Mucosa of descending colon (tissue), 3 donors: Measurements from ENCODE around the gene ABR. TPM values are rescaled to one million over a fixed set of nuclear protein-coding genes. Genes with fewer than 3 reads are reported as not detected.
"Not testable (repeated sequence)": the region's sequence is repeated elsewhere in the genome, so short reads cannot be mapped to it uniquely, and the experiment has no call there.

Experiments
- ATAC-seq: fragments of 200-7000 bp; cut with Tn5 transposase; one replicate; pipeline ENCODE4 v1.9.1; 2020; ENCODE audit warnings: mild to moderate bottlenecking, moderate library complexity
- DNase-seq, 3 donors: peaks; one replicate each; pipeline ENCODE4 v3.0.0-alpha.2; 2020
- H3K36me3 ChIP-seq: fragments of 200-600 bp; one replicate; pipeline ENCODE4 v1.8.0; 2021; ENCODE audit warnings: low read depth, mild to moderate bottlenecking
- H3K4me1 ChIP-seq: fragments of 200-600 bp; one replicate; pipeline ENCODE4 v1.8.0; 2021; ENCODE audit warnings: low read depth, mild to moderate bottlenecking
- H3K4me3 ChIP-seq: fragments of 200-600 bp; one replicate; pipeline ENCODE4 v1.8.0; 2021; ENCODE audit warnings: mild to moderate bottlenecking
- H3K9me3 ChIP-seq: fragments of 200-600 bp; one replicate; pipeline ENCODE4 v1.8.0; 2021; ENCODE audit warnings: mild to moderate bottlenecking
- intact Hi-C, 2 donors: fragments of 100-400 bp; cut with DNase I in 1 of 2; cut with micrococcal nuclease in 1 of 2; formaldehyde crosslinking; loops; one replicate each; pipeline versions ENCODE4 v1.11.0 to v1.11.1; 2022; cut with DNase I, micrococcal nuclease
- total RNA-seq, 3 donors: library from RNA; stranded (reverse); fragmentation: NEBNext Ultra II Directional in 2 of 3; extraction: Animal tissue kit (Norgen Biotek cat#: 25700) in 2 of 3; gene quantifications; one replicate each; pipeline versions ENCODE4 v1.2.1 to v1.2.4, GENCODE V29; 2021 to 2023
- TF ChIP-seq, protein P1 (sequence below): fragments of 200-600 bp; IDR thresholded peaks from one replicate; pipeline ENCODE4 v1.8.0; 2022; ENCODE audit warnings: antibody characterized with exemption, mild to moderate bottlenecking
- donor health status: DM: no; HTN: no; CAD: no; lungs with moderate emphysema.
- donor health status: DM: no; HTN: no; CAD: no.
- donor health status: DM: no; HTN: yes; CAD: no.

ABR gene
- total RNA-seq, 3 donors from 2014 or later: 257 to 470 (median 292) TPM

GRCh38 chr17:1125788-1126145 is 54.0 kb downstream of the ABR start:
- DNase-seq: no peak
- no peaks in the 10 kb centered on the region for H3K36me3 ChIP-seq
- peaks cover 25% of the 10 kb centered on the region for H3K4me1 ChIP-seq
- H3K9me3 ChIP-seq: no peaks in the 10 kb centered on the region
- no peak for ATAC-seq
- TF ChIP-seq, protein P1, sequence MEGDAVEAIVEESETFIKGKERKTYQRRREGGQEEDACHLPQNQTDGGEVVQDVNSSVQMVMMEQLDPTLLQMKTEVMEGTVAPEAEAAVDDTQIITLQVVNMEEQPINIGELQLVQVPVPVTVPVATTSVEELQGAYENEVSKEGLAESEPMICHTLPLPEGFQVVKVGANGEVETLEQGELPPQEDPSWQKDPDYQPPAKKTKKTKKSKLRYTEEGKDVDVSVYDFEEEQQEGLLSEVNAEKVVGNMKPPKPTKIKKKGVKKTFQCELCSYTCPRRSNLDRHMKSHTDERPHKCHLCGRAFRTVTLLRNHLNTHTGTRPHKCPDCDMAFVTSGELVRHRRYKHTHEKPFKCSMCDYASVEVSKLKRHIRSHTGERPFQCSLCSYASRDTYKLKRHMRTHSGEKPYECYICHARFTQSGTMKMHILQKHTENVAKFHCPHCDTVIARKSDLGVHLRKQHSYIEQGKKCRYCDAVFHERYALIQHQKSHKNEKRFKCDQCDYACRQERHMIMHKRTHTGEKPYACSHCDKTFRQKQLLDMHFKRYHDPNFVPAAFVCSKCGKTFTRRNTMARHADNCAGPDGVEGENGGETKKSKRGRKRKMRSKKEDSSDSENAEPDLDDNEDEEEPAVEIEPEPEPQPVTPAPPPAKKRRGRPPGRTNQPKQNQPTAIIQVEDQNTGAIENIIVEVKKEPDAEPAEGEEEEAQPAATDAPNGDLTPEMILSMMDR: no peak
- no peak overlapping the region for H3K4me3 ChIP-seq
- intact Hi-C loops: no loop called here

DNA sequence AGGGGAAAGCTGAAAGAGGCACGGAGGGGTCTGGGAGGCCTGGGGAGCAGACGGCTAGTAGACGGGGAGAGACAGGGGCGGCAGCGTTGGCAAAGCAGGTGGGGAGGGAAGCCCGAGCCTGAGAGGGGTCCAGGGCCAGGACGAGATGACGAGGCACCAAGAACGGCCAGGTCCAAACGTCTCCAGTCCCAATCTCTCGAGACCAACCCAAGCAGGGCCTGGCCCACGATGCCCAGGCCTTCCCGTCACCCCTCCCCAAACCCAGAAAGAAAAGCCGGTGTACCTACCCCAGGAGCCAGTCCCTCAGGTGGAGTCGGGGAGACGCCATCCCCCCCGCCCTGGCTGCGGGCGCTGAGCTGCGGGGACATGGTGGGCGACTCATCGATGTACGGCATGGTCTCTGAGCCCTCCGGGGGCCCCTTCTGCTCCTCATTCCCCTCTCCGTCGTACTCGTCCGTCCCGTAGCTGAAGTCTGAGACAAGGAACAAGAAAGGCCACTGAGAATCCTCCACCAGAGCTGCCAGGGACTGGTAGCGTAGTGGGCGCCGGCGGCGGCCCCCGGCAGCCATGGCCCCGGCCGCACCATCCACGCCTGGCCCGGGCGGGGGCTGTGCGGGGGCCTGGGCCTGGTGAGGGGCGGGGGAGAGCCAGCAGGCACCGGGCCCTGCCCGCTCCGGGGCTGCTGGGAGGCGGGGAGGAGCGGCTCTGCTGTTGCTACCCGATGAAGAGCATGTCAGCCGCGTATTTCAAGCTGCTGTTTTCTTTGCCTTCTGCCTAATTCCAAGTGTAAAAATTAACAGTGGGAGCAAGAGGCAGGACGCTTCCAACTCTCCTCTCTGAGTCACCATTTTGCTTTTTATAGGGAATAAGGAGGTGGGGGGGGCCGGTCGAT is 54.6 kb downstream of the ABR start:
- intact Hi-C loops: loop anchor here in 1 of 2 donors (5.0 kb wide), 1 partner anchor 62 kb away; no protein-coding TSS in a partner anchor
- DNase-seq (no peak), ATAC-seq (no peak)
- Histone ChIP-seq H3K36me3 (no peaks in the 10 kb centered on the region), H3K4me3 (no peak overlapping the region), H3K4me1 (peaks cover 25% of the 10 kb centered on the region), H3K9me3 (no peaks in the 10 kb centered on the region)
- TF ChIP-seq, protein P1: no peak

- intact Hi-C loops: loop anchor here in 1 of 2 donors (5.0 kb wide), 1 partner anchor 63 kb away; no protein-coding TSS in a partner anchor
- H3K4me1 ChIP-seq: peaks cover 25% of the 10 kb centered on the region
- no peak for ATAC-seq
- no peaks in the 10 kb centered on the region for H3K36me3 ChIP-seq
- no peak overlapping the region for H3K4me3 ChIP-seq
- DNase-seq: no peak
- no peaks in the 10 kb centered on the region for H3K9me3 ChIP-seq
- TF ChIP-seq, protein P1: no peak
Measured at GRCh38 chr17:1123921-1124715, 55.7 kb downstream of the ABR start.

DNA sequence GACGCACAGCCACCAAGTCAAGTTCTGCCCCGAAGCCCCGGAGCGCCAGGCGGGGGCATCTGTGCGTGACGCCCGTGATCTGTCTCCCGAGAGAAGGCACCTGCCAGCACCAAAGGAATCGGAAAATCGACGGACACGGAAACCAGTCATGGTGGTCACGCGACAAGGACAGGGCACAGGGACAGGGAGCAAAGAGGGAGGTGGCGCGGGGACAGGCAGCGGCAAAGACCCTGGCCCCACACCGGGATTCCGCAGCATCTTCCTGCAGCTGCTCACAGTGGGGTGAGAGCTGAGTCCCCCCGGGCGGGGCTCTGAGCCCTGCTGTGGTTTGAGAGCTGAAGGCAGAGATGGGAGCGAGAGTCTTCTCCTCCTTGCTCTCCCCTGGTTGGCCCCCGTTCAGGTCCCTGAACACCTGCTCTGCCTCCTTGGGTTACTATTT is 56.4 kb downstream of the ABR start:
- no peaks in the 10 kb centered on the region for H3K9me3 ChIP-seq
- H3K4me1 ChIP-seq: peaks cover 25% of the 10 kb centered on the region
- peak; percentile 1 for ATAC-seq
- no peak overlapping the region for H3K4me3 ChIP-seq
- TF ChIP-seq, protein P1: no peak
- intact Hi-C loops: loop anchor here in 1 of 2 donors (5.0 kb wide), 1 partner anchor 64 kb away; no protein-coding TSS in a partner anchor
- DNase-seq: no peak
- no peaks in the 10 kb centered on the region for H3K36me3 ChIP-seq

DNA sequence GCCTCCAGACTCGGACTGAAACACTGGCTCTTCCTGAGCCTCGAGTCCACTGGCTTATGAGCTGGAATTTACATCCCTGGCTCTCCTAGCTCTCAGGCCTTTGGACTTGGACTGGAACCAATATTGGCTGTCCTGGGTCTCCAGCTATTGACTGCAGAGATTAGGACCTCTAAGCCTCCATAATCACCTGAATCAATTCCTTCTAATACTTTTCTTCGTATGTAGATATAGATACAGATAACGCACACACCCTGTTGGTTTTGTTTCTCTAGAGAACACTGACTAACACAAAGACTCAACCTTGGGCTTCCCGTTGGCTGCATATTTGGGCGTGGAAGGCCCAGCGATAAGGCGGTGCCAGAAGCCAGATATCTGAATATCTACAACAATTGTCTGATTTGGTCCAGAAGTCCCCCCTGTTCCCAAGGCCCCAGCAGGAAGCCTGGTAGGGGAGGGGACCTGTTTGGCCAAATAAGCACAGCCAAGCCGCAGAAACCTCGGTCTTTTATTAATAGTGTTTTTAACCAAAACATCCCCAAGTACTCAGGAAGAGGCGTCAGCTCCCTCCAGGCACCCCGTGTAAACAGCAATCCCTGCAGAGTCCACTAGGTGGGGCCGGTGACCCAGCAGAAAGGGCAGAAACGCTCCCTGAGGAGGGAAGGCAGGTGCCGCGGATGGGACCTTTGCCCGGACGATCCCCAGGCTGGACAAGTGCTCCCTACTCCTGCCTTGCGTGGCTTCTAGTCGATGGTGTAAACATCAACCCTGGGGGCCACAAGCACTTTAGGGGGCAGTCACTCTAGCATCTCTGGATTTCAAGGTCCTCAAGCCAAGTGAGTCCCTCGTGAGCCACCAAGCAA is 57.0 kb downstream of the ABR start:
- no peaks in the 10 kb centered on the region for H3K36me3 ChIP-seq
- H3K4me3 ChIP-seq: no peak overlapping the region
- peaks cover 25% of the 10 kb centered on the region for H3K4me1 ChIP-seq
- H3K9me3 ChIP-seq: no peaks in the 10 kb centered on the region
- ATAC-seq (peak; percentile 95), DNase-seq (peak; percentile 89 to 96 (median 94))
- TF ChIP-seq, protein P1: peak; percentile 84
- intact Hi-C loops: loop anchor here in 1 of 2 donors (5.0 kb wide), 1 partner anchor 65 kb away; no protein-coding TSS in a partner anchor

DNA sequence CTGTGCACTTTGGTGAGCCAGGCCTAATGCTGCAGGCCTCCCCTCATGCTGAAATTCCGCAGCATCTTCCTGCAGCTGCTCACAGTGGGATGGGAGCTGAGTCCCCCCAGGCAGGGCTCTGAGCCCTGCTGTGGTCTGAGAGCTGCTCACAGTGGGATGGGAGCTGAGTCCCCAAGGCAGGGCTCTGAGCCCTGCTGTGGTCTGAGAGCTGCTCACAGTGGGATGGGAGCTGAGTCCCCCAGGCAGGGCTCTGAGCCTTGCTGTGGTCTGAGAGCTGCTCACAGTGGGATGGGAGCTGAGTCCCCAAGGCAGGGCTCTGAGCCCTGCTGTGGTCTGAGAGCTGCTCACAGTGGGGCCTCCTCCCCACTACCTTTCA is 58.4 kb downstream of the ABR start:
- ATAC-seq, DNase-seq, H3K36me3 ChIP-seq, H3K4me3 ChIP-seq, H3K9me3 ChIP-seq: not testable (repeated sequence)
- H3K4me1 ChIP-seq: peaks cover 28% of the 10 kb centered on the region
- intact Hi-C loops: loop anchor here in 1 of 2 donors (5.0 kb wide), 1 partner anchor 66 kb away; no protein-coding TSS in a partner anchor
